GM19468 (cell line): Measurements from ENCODE around the gene HS6ST1.

Experiments used
- ATAC-seq: cut with Tn5 transposase; IDR thresholded peaks from one replicate; pipeline ENCODE4 v1.9.1; 2021; ENCODE audit warnings: mild to moderate bottlenecking, moderate library complexity, moderate number of reproducible peaks; ENCODE audit not compliant: unreplicated experiment; ENCODE audit errors: extremely low read depth

Gene HS6ST1

DNA sequence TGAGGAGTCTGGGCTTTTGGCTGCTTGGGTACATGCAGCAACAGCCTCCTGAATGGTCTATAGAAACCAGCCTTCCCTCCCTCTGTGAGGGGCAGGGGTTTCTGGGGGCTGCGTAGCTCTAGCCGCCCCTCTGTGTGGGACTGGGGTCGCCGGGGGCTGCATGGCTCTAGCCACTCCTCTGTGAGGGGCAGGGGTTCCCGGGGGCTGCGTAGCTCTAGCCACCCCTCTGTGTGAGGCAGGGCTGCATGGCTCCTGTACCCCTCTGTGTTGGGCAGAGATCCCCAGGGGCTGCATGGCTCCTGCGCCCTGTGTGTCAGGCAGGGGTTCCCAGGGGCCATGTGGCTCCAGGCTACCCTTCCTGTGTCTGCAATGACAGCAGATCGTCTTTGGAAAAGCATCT lies 17.6 kb downstream of the HS6ST1 start:
- ATAC-seq: no peak

GRCh38 chr2:128300151-128301020 lies 18.3 kb downstream of the HS6ST1 start:
- ATAC-seq: no peak

DNA sequence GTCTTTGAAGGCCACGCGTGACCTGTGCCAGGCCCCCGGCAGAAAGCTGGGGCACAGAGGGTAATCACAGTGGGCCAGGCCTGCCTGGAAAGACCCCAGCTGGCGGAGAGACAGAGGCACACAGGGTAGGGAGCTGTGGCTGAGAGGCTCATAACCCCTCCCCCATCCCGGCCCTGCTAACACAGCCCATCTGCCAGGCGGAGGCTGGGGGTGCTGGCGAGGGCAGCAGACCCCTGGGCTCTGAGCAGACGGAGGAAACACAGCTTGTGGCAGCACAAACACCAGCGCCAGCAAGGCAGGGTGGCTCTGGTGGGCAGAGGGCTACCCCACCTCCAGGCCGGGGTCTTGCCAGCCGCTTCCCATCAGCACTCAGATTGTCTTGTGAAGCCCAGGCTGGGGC lies 19.0 kb downstream of the HS6ST1 start:
- ATAC-seq: no peak

- ATAC-seq: no peak
Measured at GRCh38 chr2:128298846-128299507, 19.7 kb downstream of the HS6ST1 start.

- no peak for ATAC-seq
Measured at GRCh38 chr2:128298286-128298685, 20.4 kb downstream of the HS6ST1 start.

DNA sequence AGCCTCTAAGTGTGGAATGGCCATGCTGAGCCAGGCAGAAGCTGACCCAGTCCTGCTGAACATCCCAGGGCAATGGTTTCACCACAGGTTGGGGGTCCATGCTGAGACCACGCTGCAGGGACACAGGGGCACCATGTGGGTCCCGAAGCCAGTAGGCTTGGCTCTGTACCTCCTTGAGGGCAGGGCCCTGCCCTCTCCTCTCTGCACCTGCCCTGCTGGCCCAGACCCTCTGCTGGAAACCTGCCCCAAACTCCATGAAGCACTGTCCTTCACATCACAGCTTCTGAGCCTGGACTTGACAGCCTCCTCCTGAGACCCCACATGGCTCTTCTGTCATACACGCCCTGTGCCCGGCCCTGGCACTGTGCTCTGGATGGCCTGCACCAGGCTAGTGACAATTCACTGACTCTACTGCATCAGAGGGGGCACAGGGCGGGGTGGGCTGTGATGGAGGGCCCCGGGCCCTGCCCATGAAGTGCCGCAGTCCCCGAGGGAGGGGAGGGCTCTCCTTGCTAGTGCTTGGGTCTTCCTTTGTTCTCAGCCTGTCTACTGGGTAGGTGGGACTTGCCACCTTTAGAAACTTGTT lies 24.7 kb downstream of the HS6ST1 start:
- no peak for ATAC-seq

DNA sequence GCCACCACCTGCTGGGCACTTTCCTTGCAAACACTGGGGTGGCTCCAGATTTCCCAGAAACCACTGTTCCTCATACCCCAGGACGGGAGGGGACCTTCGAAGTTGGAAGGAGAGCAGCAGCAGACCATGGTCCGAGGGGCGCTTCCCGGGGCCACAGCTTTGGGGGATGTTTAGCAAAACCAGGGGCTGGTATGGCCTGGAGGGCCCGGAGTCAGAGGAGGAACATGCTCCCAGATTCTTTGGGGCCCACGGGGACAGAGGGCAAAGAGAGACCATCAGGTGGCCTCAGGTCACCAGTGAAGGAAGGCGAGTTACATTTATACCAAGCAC lies 25.3 kb downstream of the HS6ST1 start:
- ATAC-seq: no peak

GRCh38 chr2:128292599-128293425 lies 25.9 kb downstream of the HS6ST1 start:
- ATAC-seq: no peak

GRCh38 chr2:128291844-128292598 lies 26.6 kb downstream of the HS6ST1 start:
- no peak for ATAC-seq

- ATAC-seq: no peak
Measured at GRCh38 chr2:128291161-128291843, 27.4 kb downstream of the HS6ST1 start.

- ATAC-seq: no peak
Measured at GRCh38 chr2:128290356-128290755, 28.3 kb downstream of the HS6ST1 start.

- no peak for ATAC-seq
Measured at GRCh38 chr2:128289439-128289838, 29.2 kb downstream of the HS6ST1 start.

DNA sequence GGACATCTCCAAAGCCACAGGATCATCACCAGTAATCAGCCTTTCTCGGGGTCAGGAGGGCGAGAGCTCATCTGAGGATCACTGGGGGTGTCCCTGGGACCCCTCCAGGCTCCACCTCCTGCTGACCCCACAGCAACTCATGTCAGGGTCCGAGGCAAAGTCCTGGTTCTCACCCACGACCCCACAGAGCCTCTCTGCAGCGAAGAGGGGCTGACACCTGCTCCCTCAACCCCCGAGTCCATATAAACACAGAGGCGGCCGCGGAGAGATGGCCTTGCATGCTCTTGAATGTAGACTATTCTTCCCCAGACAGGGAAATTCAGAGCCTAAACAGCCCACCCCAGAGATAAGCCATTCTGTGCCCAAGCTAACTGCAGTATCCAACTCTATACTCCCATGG lies 29.9 kb downstream of the HS6ST1 start:
- no peak for ATAC-seq

GRCh38 chr2:128287780-128288735 lies 30.6 kb downstream of the HS6ST1 start:
- no peak for ATAC-seq

DNA sequence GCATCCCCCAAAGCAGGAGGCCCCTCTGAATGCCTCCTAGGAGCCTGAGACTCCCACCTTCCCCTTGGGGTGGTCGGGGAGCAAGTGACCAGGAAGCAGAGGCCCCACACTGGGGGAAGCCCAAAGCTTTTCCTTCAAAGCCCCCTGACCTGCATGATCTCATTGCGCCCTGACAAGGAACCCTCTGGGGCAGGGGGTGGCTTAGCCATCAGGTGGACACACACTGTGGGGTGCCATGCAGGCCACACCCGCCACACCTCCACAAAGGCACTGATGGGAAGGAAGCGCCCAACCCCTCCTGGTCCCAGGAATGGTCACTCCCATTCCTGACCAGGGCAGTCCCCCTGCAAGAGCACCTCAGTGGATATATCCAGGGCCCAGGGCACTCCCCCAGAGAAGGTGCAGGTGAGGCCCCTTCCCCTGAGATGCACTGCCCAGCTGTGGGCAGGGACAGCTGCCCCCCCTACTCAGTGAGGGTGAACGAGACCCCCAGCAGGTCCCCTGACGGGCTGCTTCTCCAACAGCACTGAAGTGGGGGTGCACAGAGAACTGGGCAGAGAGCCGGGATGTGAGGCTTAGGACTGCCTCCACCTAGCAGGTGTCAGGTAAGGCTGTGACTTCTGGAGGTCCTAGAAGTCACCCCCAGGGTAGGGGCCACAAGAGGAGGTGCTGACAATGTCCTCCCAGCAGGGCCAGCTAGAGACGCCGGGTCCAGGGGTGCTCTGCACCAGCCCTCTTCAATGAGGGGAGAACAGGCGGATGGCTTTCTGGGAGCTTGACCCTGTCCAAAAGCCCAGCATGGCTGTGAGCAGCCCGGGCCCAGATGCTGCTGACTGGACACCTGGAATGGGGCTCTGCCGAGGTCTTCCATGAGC lies 31.5 kb downstream of the HS6ST1 start:
- no peak for ATAC-seq

DNA sequence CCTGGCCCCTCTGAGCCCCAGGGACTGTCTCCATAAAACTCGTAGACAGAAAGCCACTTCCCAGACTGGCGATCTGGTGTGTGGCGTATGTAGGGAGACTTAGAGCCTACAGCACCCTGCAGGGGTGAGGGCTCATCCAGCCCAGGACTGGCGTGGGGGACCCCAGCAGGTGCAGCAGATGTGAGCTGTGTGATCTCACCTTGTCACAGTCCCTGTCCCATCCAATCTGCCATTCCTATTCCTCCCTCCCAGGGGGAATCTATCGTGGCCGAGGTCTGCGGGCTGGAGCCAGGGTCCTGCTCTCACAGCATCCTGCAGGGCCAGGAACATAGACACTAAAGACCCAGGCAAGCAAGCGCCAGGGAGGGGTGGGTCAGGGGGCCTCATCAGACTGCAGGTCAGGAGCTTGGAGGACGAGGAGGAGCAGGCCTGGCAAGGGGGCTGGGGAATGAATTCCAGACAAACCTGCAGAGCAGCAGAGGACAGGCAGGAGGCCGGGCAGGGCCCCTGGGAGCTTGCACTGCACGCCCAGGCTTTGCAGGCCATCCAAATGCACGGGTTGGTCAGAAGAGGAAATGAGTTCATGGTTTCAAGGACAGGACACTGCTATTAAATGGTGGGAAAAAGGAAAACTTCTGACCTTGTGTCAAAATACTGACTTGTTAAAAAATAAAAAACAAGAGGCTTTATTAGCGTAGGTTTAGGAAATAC lies 32.5 kb downstream of the HS6ST1 start:
- ATAC-seq: no peak
